Ramos (cell line): ENCODE data around the gene CPXCR1.
"Not testable (repeated sequence)": the region's sequence is repeated elsewhere in the genome, so short reads cannot be mapped to it uniquely, and the experiment has no call there.

Experiments
- in situ Hi-C: fragments of 300-500 bp; cut with MboI; formaldehyde crosslinking; loops from one replicate; pipeline ENCODE4 v1.14.3; 2022; ENCODE audit warnings: low sequenced_read_pairs; ENCODE audit not compliant: unreplicated experiment

CPXCR1 gene

GRCh38 chrX:88746925-88747324 lies at the start of gene CPXCR1:
TSS of gene CPXCR1 (plus strand) at chrX:88747225. CDS start at chrX:88753415, 6,190 bp downstream.
- in situ Hi-C loops: no loop called here

- in situ Hi-C loops: no loop called here
Measured at GRCh38 chrX:88735835-88736234, 11.2 kb upstream of the CPXCR1 start.

- in situ Hi-C loops: not testable (repeated sequence)
Measured at GRCh38 chrX:88746215-88746614, 810 bp upstream of the CPXCR1 start.

GRCh38 chrX:88752339-88752738 lies 5.3 kb downstream of the CPXCR1 start:
- in situ Hi-C loops: not testable (repeated sequence)

- in situ Hi-C loops: no loop called here
Measured at GRCh38 chrX:88789825-88790224, 42.8 kb downstream of the CPXCR1 start.
